HepG2 (cell line): ENCODE data around the gene TUBB8B. TPM values are rescaled to one million over a fixed set of nuclear protein-coding genes. Genes with fewer than 3 reads are reported as not detected.
"Not testable (repeated sequence)": the region's sequence is repeated elsewhere in the genome, so short reads cannot be mapped to it uniquely, and the experiment has no call there.

Experiments used
- ATAC-seq: fragments of 200-7000 bp; cut with Tn5 transposase; 3 replicates; pipeline ENCODE4 v1.9.1; 2020; ENCODE audit warnings: mild to moderate bottlenecking, moderate library complexity
- BruUV-seq: library from RNA; stranded (reverse); fragments of 400-500 nt; replicated peaks from 2 replicates; lab custom pipeline; 2021; lab: Mats Ljungman, UMichigan
- CTCF ChIA-PET: fragments of 300-600 bp; formaldehyde crosslinking; extraction: SDS; loops from one replicate; lab custom pipeline; 2021; ENCODE audit warnings: low total read pairs, inconsistent platforms, low intra/inter-chr PET ratio; lab: Yijun Ruan, JAX
- POLR2A ChIA-PET: fragments of 350-600 bp; sonication (Branson Sonifier 250); formaldehyde crosslinking; loops from one replicate; lab custom pipeline; 2020; ENCODE audit warnings: antibody characterized with exemption, inconsistent platforms; lab: Yijun Ruan, JAX
- DNase-seq: peaks from one replicate; pipeline ENCODE4 v3.0.0-alpha.2; 2015; ENCODE audit warnings: low spot score
- FAIRE-seq: peaks from 3 replicates; lab custom pipeline; 2011; peaks lifted over from hg19 to GRCh38; lab: Jason Lieb, UNC
- H2AFZ ChIP-seq: one replicate; pipeline ENCODE4 v1.6.1; 2011; ENCODE audit warnings: low read length, inconsistent platforms
- H3K27ac ChIP-seq: fragments of 300-600 bp; 3 replicates; pipeline ENCODE4 v1.8.0; 2011; ENCODE audit warnings: mixed run types, mild to moderate bottlenecking, mixed read lengths, low read length, inconsistent platforms; ENCODE audit not compliant: insufficient read depth; ENCODE audit errors: extremely low read length
- H3K27me3 ChIP-seq, 2 experiments: fragments of 200-600 bp in 1 of 2; 2 replicates in 1 of 2; 3 replicates in 1 of 2; pipeline versions ENCODE4 v1.6.0 to v1.8.0; 2011; ENCODE audit warnings: low read length in 2 of 2, mild to moderate bottlenecking in 2 of 2, moderate library complexity in 2 of 2, inconsistent platforms in 1 of 2; ENCODE audit not compliant: insufficient read depth in 2 of 2, control insufficient read depth in 1 of 2
- H3K36me3 ChIP-seq, 2 experiments: fragments of 200-600 bp in 1 of 2; replicated peaks in 1 of 2; 2 replicates in 1 of 2; 3 replicates in 1 of 2; pipeline versions ENCODE4 v1.5.1 to v1.8.0; 2011; ENCODE audit warnings: low read length in 2 of 2, inconsistent platforms in 1 of 2; ENCODE audit not compliant: insufficient read depth in 2 of 2, control insufficient read depth in 1 of 2
- H3K4me1 ChIP-seq: 2 replicates; pipeline ENCODE4 v1.5.1; 2012; ENCODE audit warnings: low read length, inconsistent platforms; ENCODE audit not compliant: insufficient read depth
- H3K4me2 ChIP-seq: 2 replicates; pipeline ENCODE4 v1.6.0; 2011; ENCODE audit warnings: low read depth, low read length, inconsistent platforms
- H3K4me3 ChIP-seq, 3 experiments: fragments of 200-600 bp in 1 of 3; sonication (generic), shearing (Covaris generic) in 1 of 3; replicated peaks in 1 of 3; 2 replicates each; pipeline ENCODE4 v1.5.1; 2011 to 2016; ENCODE audit warnings: low read length in 3 of 3, inconsistent platforms in 2 of 3, low read depth in 2 of 3, mild to moderate bottlenecking in 2 of 3, control low read depth in 1 of 3, mixed read lengths in 1 of 3; ENCODE audit not compliant: insufficient read depth in 1 of 3
- H3K79me2 ChIP-seq: one replicate; pipeline ENCODE4 v1.6.1; 2011; ENCODE audit warnings: low read length, inconsistent platforms; ENCODE audit not compliant: insufficient read depth
- H3K9ac ChIP-seq: 2 replicates; pipeline ENCODE4 v1.6.0; 2011; ENCODE audit warnings: mild to moderate bottlenecking, low read depth, low read length, inconsistent platforms; ENCODE audit not compliant: insufficient read depth
- H3K9me3 ChIP-seq: 2 replicates; pipeline ENCODE4 v1.5.1; 2012; ENCODE audit warnings: mild to moderate bottlenecking, low read length
- H4K20me1 ChIP-seq: 2 replicates; pipeline ENCODE4 v1.6.0; 2011; ENCODE audit warnings: inconsistent platforms, mild to moderate bottlenecking, low read length, moderate library complexity; ENCODE audit not compliant: insufficient read depth
- WGBS: methylation state at CpG from one replicate; pipeline ENCODE4 v1.1.6; 2017; ENCODE audit warnings: low lambda C conversion rate; 5-methylcytosine and 5-hydroxymethylcytosine counted together
- in situ Hi-C: cut with HindIII; loops from 2 replicates; pipeline ENCODE4 v1.10.0; 2017; ENCODE audit warnings: low pct_unique_long_range_greater_than_20kb; ENCODE audit not compliant: extremely low pct_ligation_motif_present
- intact Hi-C: fragments of 100-400 bp; cut with micrococcal nuclease; formaldehyde crosslinking; loops from one replicate; pipeline ENCODE4 v1.10.0; 2022; ENCODE audit not compliant: unreplicated experiment
- polyA plus RNA-seq, 8 experiments: library from polyadenylated mRNA; depleted of rRNA in 3 of 8; stranded (reverse) in 7 of 8; unstranded in 1 of 8; fragments of >200 nt; fragmentation: Illumina TruSeq in 4 of 8; extraction: Trizol in 4 of 8; gene quantifications; 2 replicates each; pipeline versions ENCODE4 v1.2.1 to v1.2.3, GENCODE V29; 2011 to 2016; ENCODE audit warnings: low read depth in 4 of 8, missing spikeins in 1 of 8, mixed read lengths in 1 of 8; ENCODE audit not compliant: insufficient read depth in 1 of 8
- total RNA-seq, 5 experiments: library from RNA; depleted of rRNA; stranded (reverse); fragments of >200 nt; fragmentation: Illumina TruSeq; extraction: Trizol; gene quantifications; 2 replicates each; pipeline ENCODE4 v1.2.3, GENCODE V29; 2016; ENCODE audit warnings: low read depth in 1 of 5
- TF ChIP-seq, protein P1 (sequence below): sonication (generic); formaldehyde crosslinking; IDR thresholded peaks from 2 replicates; pipeline ENCODE4 v1.8.0; 2022; ENCODE audit warnings: mild to moderate bottlenecking, missing genetic modification reagents, moderate library complexity

The TUBB8B gene
- total and polyA plus RNA-seq, 2 of the 13 experiments (the other 11 are each of a cell fraction or from before 2014, with no cell fraction given), result 0.71 to 6.7 TPM

DNA sequence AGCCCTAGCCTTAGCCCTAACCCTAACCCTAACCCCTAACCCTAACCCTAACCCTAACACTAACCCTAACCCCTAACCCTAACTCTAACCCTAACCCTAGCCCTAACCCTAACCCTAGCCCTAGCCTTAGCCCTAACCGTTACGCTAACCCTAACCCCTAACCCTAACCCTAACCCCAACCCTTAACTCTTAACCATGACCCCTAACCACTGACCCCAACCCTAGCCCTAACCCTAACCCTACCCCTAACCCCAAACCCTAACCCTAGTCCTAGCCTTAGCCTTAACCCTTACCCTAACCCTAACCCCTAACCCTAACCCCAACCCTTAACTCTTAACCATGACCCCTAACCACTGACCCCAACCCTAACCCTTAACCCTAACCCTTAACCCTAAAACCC, 14.2 kb upstream of the TUBB8B start:
- FAIRE-seq, H3K9ac ChIP-seq, H3K79me2 ChIP-seq, DNase-seq, in situ Hi-C loops, H3K9me3 ChIP-seq, H3K4me3 ChIP-seq, H2AFZ ChIP-seq, POLR2A ChIA-PET, H3K27me3 ChIP-seq, CTCF ChIA-PET, H3K36me3 ChIP-seq, ATAC-seq, intact Hi-C loops, H3K4me2 ChIP-seq, BruUV-seq, H3K27ac ChIP-seq, H4K20me1 ChIP-seq: not testable (repeated sequence)
- 100% methylated on average over 2 of the region's 2 CpGs for WGBS
- TF ChIP-seq, protein P1, sequence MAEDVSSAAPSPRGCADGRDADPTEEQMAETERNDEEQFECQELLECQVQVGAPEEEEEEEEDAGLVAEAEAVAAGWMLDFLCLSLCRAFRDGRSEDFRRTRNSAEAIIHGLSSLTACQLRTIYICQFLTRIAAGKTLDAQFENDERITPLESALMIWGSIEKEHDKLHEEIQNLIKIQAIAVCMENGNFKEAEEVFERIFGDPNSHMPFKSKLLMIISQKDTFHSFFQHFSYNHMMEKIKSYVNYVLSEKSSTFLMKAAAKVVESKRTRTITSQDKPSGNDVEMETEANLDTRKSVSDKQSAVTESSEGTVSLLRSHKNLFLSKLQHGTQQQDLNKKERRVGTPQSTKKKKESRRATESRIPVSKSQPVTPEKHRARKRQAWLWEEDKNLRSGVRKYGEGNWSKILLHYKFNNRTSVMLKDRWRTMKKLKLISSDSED (CRISPR knock-in tag), result peak; percentile 97
- peaks cover 15% of the 10 kb centered on the region for H3K4me1 ChIP-seq

DNA sequence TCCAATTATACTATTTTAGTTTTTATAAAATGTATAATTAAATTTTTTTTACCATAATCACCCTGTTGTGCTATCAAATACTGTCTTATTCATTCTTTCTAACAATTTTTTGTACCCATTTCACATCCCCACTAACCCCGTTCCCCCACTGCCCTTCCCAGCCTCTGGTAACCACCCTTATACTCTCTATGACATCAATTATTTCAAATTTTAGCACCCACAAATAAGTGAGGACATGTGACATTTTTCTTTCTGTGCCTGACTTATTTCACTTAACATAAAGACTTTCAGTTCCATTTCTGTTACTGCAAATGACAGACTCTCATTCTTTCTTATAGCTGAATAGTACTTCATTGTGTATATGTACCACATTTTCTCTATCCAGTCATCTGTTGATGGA, 5.0 kb upstream of the TUBB8B start:
- H3K4me3 ChIP-seq, H3K4me1 ChIP-seq, H3K27me3 ChIP-seq, BruUV-seq, CTCF ChIA-PET, H4K20me1 ChIP-seq, H3K9ac ChIP-seq, H3K27ac ChIP-seq, ATAC-seq, DNase-seq, H3K4me2 ChIP-seq, POLR2A ChIA-PET, H2AFZ ChIP-seq, H3K79me2 ChIP-seq, in situ Hi-C loops, H3K36me3 ChIP-seq, H3K9me3 ChIP-seq, intact Hi-C loops, FAIRE-seq: not testable (repeated sequence)
- WGBS, result 100% methylated on average over 1 of the region's 1 CpG

DNA sequence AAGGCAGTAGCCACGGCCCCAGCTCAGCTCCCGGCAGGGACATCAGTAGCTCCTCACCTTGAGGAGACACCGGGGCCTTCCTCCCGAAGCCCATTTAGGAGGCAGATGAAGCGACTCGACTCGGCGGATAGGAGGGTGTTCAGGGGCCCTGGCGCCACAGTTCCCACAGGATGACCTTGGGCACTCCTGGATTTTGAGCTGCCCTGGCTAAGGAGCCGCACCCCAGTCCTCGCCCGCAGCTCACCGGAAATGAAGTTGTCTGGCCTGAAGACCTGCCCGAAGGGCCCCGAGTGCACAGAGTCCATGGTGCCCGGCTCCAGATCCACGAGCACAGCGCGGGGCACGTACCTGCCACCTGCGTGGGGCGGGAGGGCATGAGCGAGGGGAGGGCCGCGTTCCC, 719 bp downstream of the TUBB8B start:
- BruUV-seq, FAIRE-seq, DNase-seq, POLR2A ChIA-PET, H3K9me3 ChIP-seq, H3K27me3 ChIP-seq, H3K4me1 ChIP-seq, in situ Hi-C loops, intact Hi-C loops, H3K4me3 ChIP-seq, H3K9ac ChIP-seq, H2AFZ ChIP-seq, H3K79me2 ChIP-seq, CTCF ChIA-PET, ATAC-seq, H3K36me3 ChIP-seq, H3K27ac ChIP-seq, H4K20me1 ChIP-seq, H3K4me2 ChIP-seq: not testable (repeated sequence)
- WGBS, result no CpG with 5 or more reads among the region's 25 CpGs

DNA sequence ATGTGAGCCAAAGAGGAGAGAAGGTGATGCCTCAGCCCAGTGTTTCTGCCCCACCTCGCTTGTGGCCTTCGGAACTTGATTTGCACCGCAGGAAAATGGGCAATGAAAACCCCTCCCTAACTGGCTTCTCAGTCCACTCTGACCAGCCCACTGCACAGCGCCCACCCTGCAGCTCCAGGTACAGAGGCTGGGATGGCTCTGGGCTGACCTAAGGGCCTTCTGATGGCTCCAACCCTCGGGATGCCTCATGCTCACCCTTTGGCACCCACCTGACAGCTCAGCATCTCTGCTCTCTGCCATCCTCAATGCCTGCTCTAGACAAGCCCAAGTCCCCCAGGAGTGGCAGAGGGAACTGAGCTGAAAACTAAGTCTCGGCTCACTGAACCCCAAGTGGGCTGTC, 36.2 kb downstream of the TUBB8B start:
- in situ Hi-C loops, H4K20me1 ChIP-seq, DNase-seq, POLR2A ChIA-PET, FAIRE-seq, H3K27ac ChIP-seq, H3K79me2 ChIP-seq, H2AFZ ChIP-seq, H3K9ac ChIP-seq, H3K27me3 ChIP-seq, H3K4me3 ChIP-seq, intact Hi-C loops, H3K4me2 ChIP-seq, H3K36me3 ChIP-seq, BruUV-seq, H3K9me3 ChIP-seq, H3K4me1 ChIP-seq, CTCF ChIA-PET: not testable (repeated sequence)
- peak; percentile 23; the same call in 1 of the 3 replicates for ATAC-seq
- WGBS, result no CpG with 5 or more reads among the region's 6 CpGs
